ENCODE measurements around the gene RNLS.

GRCh38 chr10:88312855-88313254 is 270.3 kb downstream of the RNLS start:
- TF ChIP-seq, protein P1, sequence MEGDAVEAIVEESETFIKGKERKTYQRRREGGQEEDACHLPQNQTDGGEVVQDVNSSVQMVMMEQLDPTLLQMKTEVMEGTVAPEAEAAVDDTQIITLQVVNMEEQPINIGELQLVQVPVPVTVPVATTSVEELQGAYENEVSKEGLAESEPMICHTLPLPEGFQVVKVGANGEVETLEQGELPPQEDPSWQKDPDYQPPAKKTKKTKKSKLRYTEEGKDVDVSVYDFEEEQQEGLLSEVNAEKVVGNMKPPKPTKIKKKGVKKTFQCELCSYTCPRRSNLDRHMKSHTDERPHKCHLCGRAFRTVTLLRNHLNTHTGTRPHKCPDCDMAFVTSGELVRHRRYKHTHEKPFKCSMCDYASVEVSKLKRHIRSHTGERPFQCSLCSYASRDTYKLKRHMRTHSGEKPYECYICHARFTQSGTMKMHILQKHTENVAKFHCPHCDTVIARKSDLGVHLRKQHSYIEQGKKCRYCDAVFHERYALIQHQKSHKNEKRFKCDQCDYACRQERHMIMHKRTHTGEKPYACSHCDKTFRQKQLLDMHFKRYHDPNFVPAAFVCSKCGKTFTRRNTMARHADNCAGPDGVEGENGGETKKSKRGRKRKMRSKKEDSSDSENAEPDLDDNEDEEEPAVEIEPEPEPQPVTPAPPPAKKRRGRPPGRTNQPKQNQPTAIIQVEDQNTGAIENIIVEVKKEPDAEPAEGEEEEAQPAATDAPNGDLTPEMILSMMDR (IDR thresholded peaks at IDR 0.05), result no peak
- TF ChIP-seq NFYB (CRISPR knock-in tag; conservative IDR thresholded peaks at IDR 0.05; ENCODE audit: low read depth), result no peak
- no peak for TF ChIP-seq CREM (CRISPR knock-in tag; IDR thresholded peaks at IDR 0.05)

Measured in WTC11 (cell line).